WTC11 (cell line): ENCODE results near the gene MS4A15. TPM values are rescaled to one million over a fixed set of nuclear protein-coding genes. Genes with fewer than 3 reads are reported as not detected.

ENCODE experiments used
- ATAC-seq: fragments of 200-7000 bp; cut with Tn5 transposase; 2 replicates; pipeline ENCODE4 v1.10.0; 2021; ENCODE audit warnings: mild to moderate bottlenecking, moderate library complexity
- CTCF ChIA-PET: fragments of 300-600 bp; sonication (Branson Sonifier 250); formaldehyde crosslinking; loops from one replicate; lab custom pipeline; 2021; ENCODE audit warnings: antibody characterized with exemption; lab: Charles Lee
- POLR2A ChIA-PET: fragments of 350-600 bp; sonication (Branson Sonifier 250); formaldehyde crosslinking; loops from one replicate; lab custom pipeline; 2021; ENCODE audit warnings: antibody characterized with exemption; lab: Charles Lee
- DNase-seq: peaks from one replicate; pipeline ENCODE4 v3.0.0; 2021; ENCODE audit warnings: low spot score
- H3K27ac Mint-ChIP-seq: 2 replicates; pipeline ENCODE4 v1.8.0; 2021; ENCODE audit warnings: mixed read lengths
- H3K27me3 Mint-ChIP-seq: 2 replicates; pipeline ENCODE4 v1.8.0; 2021; ENCODE audit warnings: low read depth, mild to moderate bottlenecking, moderate library complexity, mixed read lengths
- H3K36me3 Mint-ChIP-seq: 2 replicates; pipeline ENCODE4 v1.8.0; 2021; ENCODE audit warnings: mixed read lengths
- H3K4me1 Mint-ChIP-seq: 2 replicates; pipeline ENCODE4 v1.8.0; 2022; ENCODE audit warnings: mixed read lengths
- H3K4me3 Mint-ChIP-seq: 2 replicates; pipeline ENCODE4 v1.8.0; 2021; ENCODE audit warnings: mild to moderate bottlenecking, moderate library complexity, mixed read lengths
- H3K9me3 Mint-ChIP-seq: 2 replicates; pipeline ENCODE4 v1.8.0; 2021; ENCODE audit warnings: mixed read lengths
- CREB1 ChIP-seq: sonication (generic); formaldehyde crosslinking; IDR thresholded peaks from 2 replicates; pipeline ENCODE4 v1.8.0; 2023; ENCODE audit warnings: mild to moderate bottlenecking, missing genetic modification reagents
- EMX1 ChIP-seq: fragments of 250-450 bp; sonication (Bioruptor Pico); IDR thresholded peaks from 2 replicates; pipeline ENCODE4 v1.8.0; 2021; ENCODE audit warnings: mild to moderate bottlenecking
- ETV6 ChIP-seq: sonication (generic); formaldehyde crosslinking; IDR thresholded peaks from 2 replicates; pipeline ENCODE4 v1.8.1; 2022; ENCODE audit warnings: mild to moderate bottlenecking, missing genetic modification reagents
- NFE2L1 ChIP-seq: sonication (generic); formaldehyde crosslinking; IDR thresholded peaks from 2 replicates; pipeline ENCODE4 v1.8.1; 2023; ENCODE audit warnings: missing genetic modification reagents
- NR3C1 ChIP-seq: sonication (generic); formaldehyde crosslinking; conservative IDR thresholded peaks from 2 replicates; pipeline ENCODE4 v1.8.1; 2023; ENCODE audit warnings: low read depth, mild to moderate bottlenecking, missing genetic modification reagents
- OVOL2 ChIP-seq: fragments of 250-450 bp; sonication (Bioruptor Pico); IDR thresholded peaks from 2 replicates; pipeline ENCODE4 v1.9.0; 2021; ENCODE audit warnings: mild to moderate bottlenecking, borderline replicate concordance
- RORB ChIP-seq: fragments of 250-450 bp; sonication (Bioruptor Pico); IDR thresholded peaks from 2 replicates; pipeline ENCODE4 v1.9.0; 2021; ENCODE audit warnings: mild to moderate bottlenecking
- TEAD4 ChIP-seq: sonication (generic); formaldehyde crosslinking; IDR thresholded peaks from 2 replicates; pipeline ENCODE4 v1.8.0; 2022; ENCODE audit warnings: mild to moderate bottlenecking, missing genetic modification reagents
- TP53 ChIP-seq: sonication (generic); formaldehyde crosslinking; IDR thresholded peaks from 2 replicates; pipeline ENCODE4 v1.8.1; 2023; ENCODE audit warnings: mild to moderate bottlenecking, missing genetic modification reagents
- ZNF121 ChIP-seq: sonication (generic); formaldehyde crosslinking; IDR thresholded peaks from 2 replicates; pipeline ENCODE4 v1.8.0; 2023; ENCODE audit warnings: missing genetic modification reagents
- ZNF423 ChIP-seq: fragments of 250-450 bp; sonication (Bioruptor Pico); IDR thresholded peaks from 2 replicates; pipeline ENCODE4 v2.1.2; 2022; ENCODE audit warnings: mild to moderate bottlenecking, moderate library complexity
- ZNF671 ChIP-seq: fragments of 250-450 bp; sonication (Bioruptor Pico); IDR thresholded peaks from 2 replicates; pipeline ENCODE4 v1.8.0; 2021; ENCODE audit warnings: mild to moderate bottlenecking
- total RNA-seq: library from RNA; stranded (reverse); gene quantifications from 3 replicates; pipeline ENCODE4 v1.2.3, GENCODE V29; 2021
- TF ChIP-seq, protein P1 (sequence below): sonication (generic); formaldehyde crosslinking; IDR thresholded peaks from 2 replicates; pipeline ENCODE4 v1.8.1; 2022; ENCODE audit warnings: low read depth, missing genetic modification reagents, borderline replicate concordance
- TF ChIP-seq, protein P2 (sequence below): sonication (generic); formaldehyde crosslinking; IDR thresholded peaks from 2 replicates; pipeline ENCODE4 v1.8.1; 2022; ENCODE audit warnings: mild to moderate bottlenecking, missing genetic modification reagents, moderate library complexity, borderline replicate concordance
- TF ChIP-seq, protein P3 (sequence below): fragments of 250-450 bp; sonication (Bioruptor Pico); IDR thresholded peaks from 2 replicates; pipeline ENCODE4 v1.9.0; 2021; ENCODE audit warnings: mild to moderate bottlenecking, borderline replicate concordance
- TF ChIP-seq, protein P4 (sequence below): sonication (generic); formaldehyde crosslinking; IDR thresholded peaks from 2 replicates; pipeline ENCODE4 v1.8.0; 2022; ENCODE audit warnings: mild to moderate bottlenecking, missing genetic modification reagents

MS4A15 gene
- total RNA-seq, 1 experiment from 2014 or later = 0.09 TPM

DNA sequence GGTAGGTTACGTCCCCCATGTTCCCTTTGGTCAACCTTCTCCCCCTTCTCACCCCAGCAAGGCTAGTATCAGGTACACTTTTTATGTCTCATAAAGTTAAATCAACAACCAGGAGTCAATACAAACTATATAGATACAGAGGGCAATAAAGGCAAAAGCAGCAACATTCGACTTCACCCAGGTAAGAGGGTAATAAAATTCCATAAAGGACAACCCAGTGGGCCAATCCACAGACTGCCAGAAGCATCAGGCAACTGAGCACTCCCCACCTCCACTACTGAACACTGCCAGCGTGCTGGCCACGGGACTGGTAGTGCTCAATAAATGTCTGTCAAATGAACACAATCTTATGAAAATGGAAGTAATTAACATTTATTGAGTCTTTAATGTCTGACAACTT lies 37.3 kb upstream of the MS4A15 start (continued):
- TF ChIP-seq, protein P1, sequence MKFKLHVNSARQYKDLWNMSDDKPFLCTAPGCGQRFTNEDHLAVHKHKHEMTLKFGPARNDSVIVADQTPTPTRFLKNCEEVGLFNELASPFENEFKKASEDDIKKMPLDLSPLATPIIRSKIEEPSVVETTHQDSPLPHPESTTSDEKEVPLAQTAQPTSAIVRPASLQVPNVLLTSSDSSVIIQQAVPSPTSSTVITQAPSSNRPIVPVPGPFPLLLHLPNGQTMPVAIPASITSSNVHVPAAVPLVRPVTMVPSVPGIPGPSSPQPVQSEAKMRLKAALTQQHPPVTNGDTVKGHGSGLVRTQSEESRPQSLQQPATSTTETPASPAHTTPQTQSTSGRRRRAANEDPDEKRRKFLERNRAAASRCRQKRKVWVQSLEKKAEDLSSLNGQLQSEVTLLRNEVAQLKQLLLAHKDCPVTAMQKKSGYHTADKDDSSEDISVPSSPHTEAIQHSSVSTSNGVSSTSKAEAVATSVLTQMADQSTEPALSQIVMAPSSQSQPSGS = no peak

DNA sequence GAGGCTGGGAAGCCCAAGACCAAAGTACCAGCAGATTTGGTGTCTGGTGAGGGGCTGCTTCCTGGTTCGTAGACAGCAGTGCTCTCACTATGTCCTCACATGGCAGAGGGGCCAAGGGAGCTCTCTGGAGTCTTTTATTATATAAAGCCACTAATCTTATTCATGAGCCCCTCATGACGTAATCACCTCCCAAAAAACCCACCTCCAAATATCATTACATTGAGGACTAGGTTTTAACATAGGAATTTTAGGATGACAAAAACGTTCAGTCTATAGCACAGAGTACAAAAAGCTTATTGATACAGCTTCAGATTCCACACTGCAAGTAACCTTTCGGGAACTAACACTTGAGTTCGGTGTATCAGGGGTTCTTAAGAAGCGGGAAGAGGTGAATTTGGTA lies 36.2 kb upstream of the MS4A15 start:
- no peak for ATAC-seq
- Mint-ChIP-seq H3K36me3 (peaks cover 3% of the 10 kb centered on the region; the same call in 1 of the 2 replicates), H3K27me3 (peaks cover 17% of the 10 kb centered on the region), H3K9me3 (peaks cover 30% of the 10 kb centered on the region), H3K4me1 (no peaks in the 10 kb centered on the region), H3K4me3 (no peak overlapping the region), H3K27ac (no peak overlapping the region)
- DNase-seq = no peak
- TF ChIP-seq, protein P2, sequence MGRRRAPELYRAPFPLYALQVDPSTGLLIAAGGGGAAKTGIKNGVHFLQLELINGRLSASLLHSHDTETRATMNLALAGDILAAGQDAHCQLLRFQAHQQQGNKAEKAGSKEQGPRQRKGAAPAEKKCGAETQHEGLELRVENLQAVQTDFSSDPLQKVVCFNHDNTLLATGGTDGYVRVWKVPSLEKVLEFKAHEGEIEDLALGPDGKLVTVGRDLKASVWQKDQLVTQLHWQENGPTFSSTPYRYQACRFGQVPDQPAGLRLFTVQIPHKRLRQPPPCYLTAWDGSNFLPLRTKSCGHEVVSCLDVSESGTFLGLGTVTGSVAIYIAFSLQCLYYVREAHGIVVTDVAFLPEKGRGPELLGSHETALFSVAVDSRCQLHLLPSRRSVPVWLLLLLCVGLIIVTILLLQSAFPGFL (CRISPR knock-in tag) = no peak
- TF ChIP-seq ZNF423 (CRISPR knock-in tag) = no peak
- no peak for TF ChIP-seq OVOL2 (CRISPR knock-in tag)
- no peak for TF ChIP-seq ZNF671 (CRISPR knock-in tag)
- TF ChIP-seq NR3C1 (CRISPR knock-in tag) = no peak
- no peak for TF ChIP-seq ZNF121 (CRISPR knock-in tag)
- POLR2A ChIA-PET = no interaction called here
- CTCF ChIA-PET = interaction anchor here (1.0 kb wide), 1 partner anchor 43 kb away, joined by 3 read pairs; no protein-coding TSS in a partner anchor

DNA sequence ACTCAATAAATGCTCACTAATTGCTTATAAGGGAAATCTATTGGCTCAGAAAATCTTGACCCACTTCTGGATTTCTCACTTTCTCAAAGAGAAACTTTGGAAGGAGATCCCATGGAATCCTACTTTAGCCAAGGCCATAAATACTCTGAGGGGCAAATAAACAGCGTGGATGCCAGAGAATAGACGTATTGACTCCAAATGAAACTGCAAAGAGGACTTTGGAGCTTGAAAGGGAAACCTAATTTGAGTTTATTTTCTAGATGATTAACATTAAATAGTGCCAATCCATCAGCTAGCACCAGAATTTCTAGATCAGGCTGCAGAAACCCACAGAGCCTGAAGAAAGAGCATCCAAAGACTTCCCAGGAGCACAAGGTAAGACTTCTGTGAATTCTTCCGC lies 32.2 kb upstream of the MS4A15 start, which contains the start of gene MS4A18:
MS4A18 (plus strand) TSS at position 301 of the 400 bp plus-strand sequence.
- H3K27ac Mint-ChIP-seq = no peak within 1 kb of the TSS
- no peak within 1 kb of the TSS for H3K4me3 Mint-ChIP-seq
- TF ChIP-seq, protein P3, sequence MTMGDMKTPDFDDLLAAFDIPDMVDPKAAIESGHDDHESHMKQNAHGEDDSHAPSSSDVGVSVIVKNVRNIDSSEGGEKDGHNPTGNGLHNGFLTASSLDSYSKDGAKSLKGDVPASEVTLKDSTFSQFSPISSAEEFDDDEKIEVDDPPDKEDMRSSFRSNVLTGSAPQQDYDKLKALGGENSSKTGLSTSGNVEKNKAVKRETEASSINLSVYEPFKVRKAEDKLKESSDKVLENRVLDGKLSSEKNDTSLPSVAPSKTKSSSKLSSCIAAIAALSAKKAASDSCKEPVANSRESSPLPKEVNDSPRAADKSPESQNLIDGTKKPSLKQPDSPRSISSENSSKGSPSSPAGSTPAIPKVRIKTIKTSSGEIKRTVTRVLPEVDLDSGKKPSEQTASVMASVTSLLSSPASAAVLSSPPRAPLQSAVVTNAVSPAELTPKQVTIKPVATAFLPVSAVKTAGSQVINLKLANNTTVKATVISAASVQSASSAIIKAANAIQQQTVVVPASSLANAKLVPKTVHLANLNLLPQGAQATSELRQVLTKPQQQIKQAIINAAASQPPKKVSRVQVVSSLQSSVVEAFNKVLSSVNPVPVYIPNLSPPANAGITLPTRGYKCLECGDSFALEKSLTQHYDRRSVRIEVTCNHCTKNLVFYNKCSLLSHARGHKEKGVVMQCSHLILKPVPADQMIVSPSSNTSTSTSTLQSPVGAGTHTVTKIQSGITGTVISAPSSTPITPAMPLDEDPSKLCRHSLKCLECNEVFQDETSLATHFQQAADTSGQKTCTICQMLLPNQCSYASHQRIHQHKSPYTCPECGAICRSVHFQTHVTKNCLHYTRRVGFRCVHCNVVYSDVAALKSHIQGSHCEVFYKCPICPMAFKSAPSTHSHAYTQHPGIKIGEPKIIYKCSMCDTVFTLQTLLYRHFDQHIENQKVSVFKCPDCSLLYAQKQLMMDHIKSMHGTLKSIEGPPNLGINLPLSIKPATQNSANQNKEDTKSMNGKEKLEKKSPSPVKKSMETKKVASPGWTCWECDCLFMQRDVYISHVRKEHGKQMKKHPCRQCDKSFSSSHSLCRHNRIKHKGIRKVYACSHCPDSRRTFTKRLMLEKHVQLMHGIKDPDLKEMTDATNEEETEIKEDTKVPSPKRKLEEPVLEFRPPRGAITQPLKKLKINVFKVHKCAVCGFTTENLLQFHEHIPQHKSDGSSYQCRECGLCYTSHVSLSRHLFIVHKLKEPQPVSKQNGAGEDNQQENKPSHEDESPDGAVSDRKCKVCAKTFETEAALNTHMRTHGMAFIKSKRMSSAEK (CRISPR knock-in tag) = no peak
- TF ChIP-seq, protein P4, sequence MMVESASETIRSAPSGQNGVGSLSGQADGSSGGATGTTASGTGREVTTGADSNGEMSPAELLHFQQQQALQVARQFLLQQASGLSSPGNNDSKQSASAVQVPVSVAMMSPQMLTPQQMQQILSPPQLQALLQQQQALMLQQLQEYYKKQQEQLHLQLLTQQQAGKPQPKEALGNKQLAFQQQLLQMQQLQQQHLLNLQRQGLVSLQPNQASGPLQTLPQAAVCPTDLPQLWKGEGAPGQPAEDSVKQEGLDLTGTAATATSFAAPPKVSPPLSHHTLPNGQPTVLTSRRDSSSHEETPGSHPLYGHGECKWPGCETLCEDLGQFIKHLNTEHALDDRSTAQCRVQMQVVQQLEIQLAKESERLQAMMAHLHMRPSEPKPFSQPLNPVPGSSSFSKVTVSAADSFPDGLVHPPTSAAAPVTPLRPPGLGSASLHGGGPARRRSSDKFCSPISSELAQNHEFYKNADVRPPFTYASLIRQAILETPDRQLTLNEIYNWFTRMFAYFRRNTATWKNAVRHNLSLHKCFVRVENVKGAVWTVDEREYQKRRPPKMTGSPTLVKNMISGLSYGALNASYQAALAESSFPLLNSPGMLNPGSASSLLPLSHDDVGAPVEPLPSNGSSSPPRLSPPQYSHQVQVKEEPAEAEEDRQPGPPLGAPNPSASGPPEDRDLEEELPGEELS (CRISPR knock-in tag) = no peak
- TF ChIP-seq RORB (CRISPR knock-in tag) (no peak), ETV6 (CRISPR knock-in tag) (no peak)

DNA sequence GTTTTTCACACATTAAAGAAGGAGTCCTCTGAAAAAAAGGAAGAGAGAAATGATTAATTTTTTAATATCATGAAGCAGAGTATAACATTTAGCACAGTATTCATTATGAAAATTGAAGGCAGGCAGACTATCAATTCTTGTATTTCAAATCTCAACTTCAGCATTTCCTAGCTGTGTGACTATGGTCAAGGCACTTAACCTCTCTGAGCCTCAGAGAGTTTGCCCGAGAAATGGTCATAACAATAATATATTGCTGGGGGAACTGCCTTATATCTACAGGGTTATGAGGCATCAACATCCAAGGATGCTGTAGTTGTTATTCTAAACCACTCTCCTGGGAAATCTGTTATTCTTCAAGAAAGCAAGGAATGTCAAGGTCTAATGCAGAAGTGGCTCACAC lies 31.1 kb upstream of the MS4A15 start:
- no peak for DNase-seq
- Mint-ChIP-seq H3K4me3 (no peak overlapping the region), H3K36me3 (no peaks in the 10 kb centered on the region), H3K9me3 (no peaks in the 10 kb centered on the region), H3K27me3 (peaks cover 13% of the 10 kb centered on the region), H3K4me1 (peaks cover 2% of the 10 kb centered on the region; the same call in 1 of the 2 replicates), H3K27ac (no peak overlapping the region)
- CTCF ChIA-PET = interaction anchor here (1.6 kb wide), 1 partner anchor 37 kb away, joined by 6 read pairs; no protein-coding TSS in a partner anchor
- POLR2A ChIA-PET = no interaction called here
- no peak for ATAC-seq
- no peak for TF ChIP-seq EMX1 (CRISPR knock-in tag)
- TF ChIP-seq CREB1 (CRISPR knock-in tag) = no peak
- TF ChIP-seq, protein P3 (CRISPR knock-in tag) = no peak
- TF ChIP-seq TP53 (CRISPR knock-in tag) = no peak
- TF ChIP-seq NFE2L1 = no peak
- TF ChIP-seq TEAD4 (CRISPR knock-in tag) = no peak
- TF ChIP-seq, protein P2 (CRISPR knock-in tag) = no peak

More for the DNA sequence above, 32.2 kb upstream of the MS4A15 start, which contains the start of gene MS4A18:
- POLR2A ChIA-PET = no interaction called here
- H3K36me3 Mint-ChIP-seq = no peaks in the 10 kb centered on the region
- peaks cover 2% of the 10 kb centered on the region; the same call in 1 of the 2 replicates for H3K4me1 Mint-ChIP-seq
- CTCF ChIA-PET = interaction anchor here (1.6 kb wide), 1 partner anchor 39 kb away, joined by 6 read pairs; no protein-coding TSS in a partner anchor
- ATAC-seq (no peak), DNase-seq (no peak)
- peaks cover 13% of the 10 kb centered on the region for H3K27me3 Mint-ChIP-seq
- H3K9me3 Mint-ChIP-seq = 0 out of 2 replicates have a peak, but pooled peaks cover 9% of the 10 kb centered on the region
